Measurements from ENCODE around the gene SDCCAG8. TPM values are rescaled to one million over a fixed set of nuclear protein-coding genes. Genes with fewer than 3 reads are reported as not detected.

Gene SDCCAG8
- polyA plus RNA-seq, 1 experiment: 34.1 TPM

- no peak overlapping the region for H3K4me3 ChIP-seq (ENCODE audit: low read depth, low read length)
- no peak for DNase-seq (ENCODE audit: low read depth, low spot score)
- ChIA-PET POLR2A (no interaction called here), CTCF (interaction anchor here (0.8 kb wide), 1 partner anchor 20 kb away, joined by 3 read pairs; no protein-coding TSS in a partner anchor)
- H3K27me3 ChIP-seq (ENCODE audit: control insufficient read depth, insufficient read depth, low read length): no peaks in the 10 kb centered on the region
- H3K9me3 ChIP-seq (ENCODE audit: control insufficient read depth, insufficient read depth, low read length): no peaks in the 10 kb centered on the region
- no peak overlapping the region for H3K27ac ChIP-seq (ENCODE audit: low read depth, low read length)
- TF ChIP-seq, protein P1, sequence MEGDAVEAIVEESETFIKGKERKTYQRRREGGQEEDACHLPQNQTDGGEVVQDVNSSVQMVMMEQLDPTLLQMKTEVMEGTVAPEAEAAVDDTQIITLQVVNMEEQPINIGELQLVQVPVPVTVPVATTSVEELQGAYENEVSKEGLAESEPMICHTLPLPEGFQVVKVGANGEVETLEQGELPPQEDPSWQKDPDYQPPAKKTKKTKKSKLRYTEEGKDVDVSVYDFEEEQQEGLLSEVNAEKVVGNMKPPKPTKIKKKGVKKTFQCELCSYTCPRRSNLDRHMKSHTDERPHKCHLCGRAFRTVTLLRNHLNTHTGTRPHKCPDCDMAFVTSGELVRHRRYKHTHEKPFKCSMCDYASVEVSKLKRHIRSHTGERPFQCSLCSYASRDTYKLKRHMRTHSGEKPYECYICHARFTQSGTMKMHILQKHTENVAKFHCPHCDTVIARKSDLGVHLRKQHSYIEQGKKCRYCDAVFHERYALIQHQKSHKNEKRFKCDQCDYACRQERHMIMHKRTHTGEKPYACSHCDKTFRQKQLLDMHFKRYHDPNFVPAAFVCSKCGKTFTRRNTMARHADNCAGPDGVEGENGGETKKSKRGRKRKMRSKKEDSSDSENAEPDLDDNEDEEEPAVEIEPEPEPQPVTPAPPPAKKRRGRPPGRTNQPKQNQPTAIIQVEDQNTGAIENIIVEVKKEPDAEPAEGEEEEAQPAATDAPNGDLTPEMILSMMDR (IDR thresholded peaks at IDR 0.05; ENCODE audit: low read depth, low read length): no peak
These were observed 108.5 kb downstream of the SDCCAG8 start for GRCh38 chr1:243364330-243364729.

DNA sequence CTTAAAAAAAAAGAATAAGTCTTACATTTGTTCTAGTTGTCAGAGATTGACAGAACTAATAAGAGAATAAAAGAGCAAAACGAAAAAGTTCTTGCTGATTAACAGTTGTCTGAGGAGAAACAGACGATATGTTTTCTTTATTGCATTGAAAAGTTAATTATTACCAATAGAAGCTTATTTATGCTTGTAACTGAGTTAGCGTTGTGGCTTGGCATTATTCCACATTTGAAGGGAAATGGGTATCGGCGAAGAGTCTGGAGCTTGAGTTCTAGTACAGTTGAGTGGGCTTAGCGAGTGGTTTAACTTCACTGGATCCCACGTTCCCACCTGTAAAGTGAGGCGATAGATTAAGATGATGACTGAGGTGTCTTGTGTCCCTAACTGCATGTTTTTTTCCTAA, 109.0 kb downstream of the SDCCAG8 start:
- Histone ChIP-seq H3K4me3 (ENCODE audit: low read depth, low read length) (no peak overlapping the region), H3K9me3 (ENCODE audit: control insufficient read depth, insufficient read depth, low read length) (no peaks in the 10 kb centered on the region), H3K27me3 (ENCODE audit: control insufficient read depth, insufficient read depth, low read length) (no peaks in the 10 kb centered on the region), H3K27ac (ENCODE audit: low read depth, low read length) (no peak overlapping the region)
- TF ChIP-seq, protein P1 (IDR thresholded peaks at IDR 0.05; ENCODE audit: low read depth, low read length): no peak
- DNase-seq (ENCODE audit: low read depth, low spot score): no peak
- ChIA-PET CTCF (no interaction called here), POLR2A (no interaction called here)

DNA sequence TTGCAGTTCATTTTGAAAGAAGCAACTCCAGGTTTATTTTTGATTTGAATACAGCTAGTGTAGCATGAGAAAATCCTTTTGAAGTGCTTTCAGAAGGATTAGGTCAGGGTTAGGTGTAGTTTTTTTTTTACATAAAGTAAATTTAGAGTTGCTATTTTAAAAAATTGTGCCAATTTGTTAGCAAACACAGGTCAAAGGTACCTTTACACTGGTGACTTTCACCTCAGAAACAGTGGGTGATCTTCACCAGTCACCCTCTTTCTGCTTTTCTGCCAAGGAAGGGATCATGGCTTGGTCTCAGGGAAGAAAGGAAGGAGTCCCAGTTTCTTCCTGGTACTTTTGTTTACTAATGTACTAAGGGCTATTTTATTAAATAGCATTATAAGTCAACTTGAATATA, 111.5 kb downstream of the SDCCAG8 start:
- CTCF ChIA-PET: interaction anchor here (0.6 to 0.7 kb wide), 2 partner anchors 24 to 953 kb away, joined by 3 read pairs; no protein-coding TSS in a partner anchor
- no peak overlapping the region for H3K27ac ChIP-seq (ENCODE audit: low read depth, low read length)
- POLR2A ChIA-PET: no interaction called here
- no peaks in the 10 kb centered on the region for H3K27me3 ChIP-seq (ENCODE audit: control insufficient read depth, insufficient read depth, low read length)
- H3K9me3 ChIP-seq (ENCODE audit: control insufficient read depth, insufficient read depth, low read length): no peaks in the 10 kb centered on the region
- no peak overlapping the region for H3K4me3 ChIP-seq (ENCODE audit: low read depth, low read length)
- TF ChIP-seq, protein P1 (IDR thresholded peaks at IDR 0.05; ENCODE audit: low read depth, low read length): no peak
- no peak for DNase-seq (ENCODE audit: low read depth, low spot score)

- Histone ChIP-seq H3K9me3 (ENCODE audit: control insufficient read depth, insufficient read depth, low read length) (peaks cover 3% of the 10 kb centered on the region; the same call in 1 of the 2 replicates), H3K27ac (ENCODE audit: low read depth, low read length) (no peak overlapping the region), H3K4me3 (ENCODE audit: low read depth, low read length) (no peak overlapping the region), H3K27me3 (ENCODE audit: control insufficient read depth, insufficient read depth, low read length) (no peaks in the 10 kb centered on the region)
- ChIA-PET POLR2A (no interaction called here), CTCF (interaction anchor here (0.8 kb wide), 1 partner anchor 31 kb away, joined by 4 read pairs; no protein-coding TSS in a partner anchor)
- no peak for DNase-seq (ENCODE audit: low read depth, low spot score)
- TF ChIP-seq, protein P1 (IDR thresholded peaks at IDR 0.05; ENCODE audit: low read depth, low read length): no peak
These were observed 118.6 kb downstream of the SDCCAG8 start for GRCh38 chr1:243374412-243374811.

DNA sequence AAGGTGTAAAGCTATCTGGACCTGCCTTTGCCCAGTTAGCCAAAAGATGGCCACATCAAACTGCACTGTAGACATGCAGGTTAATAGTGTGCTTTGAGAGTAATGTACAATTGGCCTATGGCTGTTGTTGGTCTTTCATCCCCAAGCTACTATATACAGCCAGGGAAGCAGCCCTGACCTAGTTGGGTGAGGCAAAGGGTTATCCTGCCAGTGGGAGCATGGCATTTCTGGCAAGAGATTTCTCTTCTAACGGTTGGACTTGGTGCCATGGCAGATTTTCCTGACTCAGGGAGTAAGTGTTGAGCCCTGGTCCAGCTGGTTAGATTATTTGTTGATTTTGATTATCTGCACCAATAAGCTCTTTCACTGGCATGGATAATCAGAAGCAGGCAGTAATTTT, 119.8 kb downstream of the SDCCAG8 start:
- no peaks in the 10 kb centered on the region for H3K27me3 ChIP-seq (ENCODE audit: control insufficient read depth, insufficient read depth, low read length)
- CTCF ChIA-PET: no interaction called here
- DNase-seq (ENCODE audit: low read depth, low spot score): no peak
- no peak overlapping the region for H3K4me3 ChIP-seq (ENCODE audit: low read depth, low read length)
- H3K9me3 ChIP-seq (ENCODE audit: control insufficient read depth, insufficient read depth, low read length): peaks cover 3% of the 10 kb centered on the region; the same call in 1 of the 2 replicates
- POLR2A ChIA-PET: no interaction called here
- no peak overlapping the region for H3K27ac ChIP-seq (ENCODE audit: low read depth, low read length)
- TF ChIP-seq, protein P1 (IDR thresholded peaks at IDR 0.05; ENCODE audit: low read depth, low read length): no peak
